GM19351 (cell line): Measurements from ENCODE around the gene GALNT2.
A peak's percentile ranks its signal among the peaks of the same experiment; 100 is the strongest.

Experiments used
- ATAC-seq: cut with Tn5 transposase; IDR thresholded peaks from one replicate; pipeline ENCODE4 v1.9.1; 2021; ENCODE audit warnings: mild to moderate bottlenecking, moderate library complexity; ENCODE audit not compliant: unreplicated experiment

Gene GALNT2

GRCh38 chr1:230141797-230142607, 75.0 kb downstream of the GALNT2 start:
- ATAC-seq, result no peak

DNA sequence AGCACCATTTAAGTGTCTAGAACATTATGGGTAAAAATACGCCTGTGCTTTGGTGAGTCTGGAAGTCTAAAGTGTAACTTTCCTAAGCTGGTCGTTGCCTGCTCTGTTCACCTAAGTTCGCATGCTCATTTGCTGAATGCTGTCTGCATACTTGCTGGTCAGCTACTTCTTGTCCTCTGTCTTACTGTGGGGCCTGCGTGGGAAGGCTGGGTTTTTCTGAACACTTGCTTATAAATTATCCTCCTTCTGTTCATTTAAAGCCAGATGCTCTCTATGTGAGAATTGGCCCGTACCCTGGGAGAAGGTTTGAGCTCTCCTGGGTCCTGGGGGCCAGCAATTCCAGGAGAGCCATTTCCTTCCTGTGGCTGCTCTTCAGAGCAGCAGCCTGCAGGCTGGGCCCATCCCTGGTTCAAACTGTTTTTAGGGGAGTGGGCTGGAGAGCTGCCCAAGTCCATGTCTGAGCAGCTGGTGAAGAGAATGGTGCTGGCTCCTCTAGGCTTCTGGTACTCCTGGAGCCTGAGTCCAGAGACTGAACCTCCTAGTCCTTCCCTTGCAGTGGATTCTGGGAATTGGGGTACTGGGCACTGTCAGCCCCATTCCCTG, 75.7 kb downstream of the GALNT2 start:
- ATAC-seq, result no peak

GRCh38 chr1:230143534-230143933, 76.5 kb downstream of the GALNT2 start:
- no peak for ATAC-seq

DNA sequence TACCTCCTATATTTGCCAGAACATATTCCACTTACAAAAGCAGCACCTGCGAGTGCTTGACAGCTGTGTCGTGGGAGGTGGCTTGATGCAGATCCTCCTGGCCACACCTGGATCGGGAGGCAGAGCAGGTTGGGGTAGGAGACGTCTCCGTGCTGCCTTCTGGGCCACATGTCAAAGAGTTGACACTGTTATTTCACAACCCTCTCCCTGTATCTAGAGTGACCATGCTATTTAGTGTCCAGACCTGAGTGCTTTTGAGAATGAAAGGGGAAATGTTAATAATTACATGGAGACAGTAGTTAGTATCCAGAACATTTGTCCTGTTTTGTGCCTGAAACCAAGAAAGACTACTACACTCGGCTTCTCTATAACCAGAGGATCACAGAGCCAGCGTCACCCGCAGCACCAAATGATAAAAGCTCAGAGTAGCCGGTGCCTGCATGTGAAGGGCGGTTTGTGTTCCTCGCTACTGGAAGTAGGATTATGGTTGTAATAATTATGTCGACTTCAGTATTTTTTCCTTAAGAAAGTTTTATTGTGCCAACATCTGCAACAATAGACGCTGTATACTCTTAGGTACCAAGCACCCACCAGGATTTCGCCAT, 77.1 kb downstream of the GALNT2 start:
- no peak for ATAC-seq

DNA sequence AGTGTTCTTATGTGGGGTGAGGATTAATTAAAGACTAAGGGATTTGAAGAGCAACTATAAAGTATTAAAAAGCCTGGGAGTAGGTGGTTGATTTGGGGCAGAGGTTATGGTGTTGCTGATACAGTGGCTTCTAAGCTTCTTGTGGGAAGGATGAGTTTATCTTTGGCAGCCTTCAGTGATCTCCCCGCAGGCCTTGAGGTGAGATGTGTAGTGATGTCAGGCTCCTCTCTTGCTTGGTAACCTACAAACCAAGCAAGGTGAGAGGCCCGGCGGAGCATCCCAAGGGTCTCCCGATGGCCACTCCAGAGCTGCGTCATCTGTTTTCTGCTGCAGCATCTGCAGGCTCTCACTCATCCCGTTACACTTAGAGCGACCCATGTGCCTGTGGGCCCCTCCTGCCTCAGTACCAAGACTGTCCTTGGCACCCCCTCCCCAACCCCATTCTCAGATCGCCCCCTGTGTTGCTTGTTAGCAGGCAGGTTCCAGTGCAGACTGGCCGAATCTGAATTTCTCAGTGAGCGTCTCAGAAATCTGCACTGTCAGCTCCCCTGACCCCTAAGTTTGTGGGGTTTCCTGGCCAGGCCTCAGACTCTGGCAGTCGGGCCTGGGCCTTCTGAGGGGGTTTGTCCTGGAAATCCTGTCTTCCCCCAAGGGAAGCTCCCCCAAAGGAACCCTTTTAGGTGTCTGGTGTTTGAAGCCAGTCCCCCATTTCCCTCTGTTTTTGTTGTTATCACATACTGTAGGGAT, 77.9 kb downstream of the GALNT2 start:
- no peak for ATAC-seq

GRCh38 chr1:230145505-230145899, 78.5 kb downstream of the GALNT2 start:
- ATAC-seq, result no peak

- ATAC-seq, result no peak
These were observed 79.0 kb downstream of the GALNT2 start for GRCh38 chr1:230145953-230146476.

DNA sequence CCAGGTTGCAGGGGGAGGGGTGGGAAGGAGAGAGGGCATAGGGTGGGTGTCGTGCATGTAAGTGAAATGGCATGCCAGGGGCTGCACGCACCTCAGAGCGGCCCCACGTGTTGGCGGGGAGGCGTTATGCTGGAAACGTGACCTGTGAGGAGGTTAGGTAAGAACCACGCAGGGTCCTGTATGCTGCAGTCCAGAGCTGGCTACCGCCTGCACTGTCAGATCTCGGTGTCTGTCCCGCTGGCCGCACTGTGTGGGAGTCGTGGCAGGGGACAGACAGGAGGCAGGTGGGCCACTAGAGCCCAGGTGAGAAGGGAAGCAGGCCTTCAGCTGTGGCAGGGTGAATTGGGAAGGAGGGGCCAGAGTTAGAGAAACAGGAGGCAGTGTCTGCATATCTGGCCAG, 79.7 kb downstream of the GALNT2 start:
- ATAC-seq, result no peak

- no peak for ATAC-seq
These were observed 80.5 kb downstream of the GALNT2 start for GRCh38 chr1:230147253-230148125.

DNA sequence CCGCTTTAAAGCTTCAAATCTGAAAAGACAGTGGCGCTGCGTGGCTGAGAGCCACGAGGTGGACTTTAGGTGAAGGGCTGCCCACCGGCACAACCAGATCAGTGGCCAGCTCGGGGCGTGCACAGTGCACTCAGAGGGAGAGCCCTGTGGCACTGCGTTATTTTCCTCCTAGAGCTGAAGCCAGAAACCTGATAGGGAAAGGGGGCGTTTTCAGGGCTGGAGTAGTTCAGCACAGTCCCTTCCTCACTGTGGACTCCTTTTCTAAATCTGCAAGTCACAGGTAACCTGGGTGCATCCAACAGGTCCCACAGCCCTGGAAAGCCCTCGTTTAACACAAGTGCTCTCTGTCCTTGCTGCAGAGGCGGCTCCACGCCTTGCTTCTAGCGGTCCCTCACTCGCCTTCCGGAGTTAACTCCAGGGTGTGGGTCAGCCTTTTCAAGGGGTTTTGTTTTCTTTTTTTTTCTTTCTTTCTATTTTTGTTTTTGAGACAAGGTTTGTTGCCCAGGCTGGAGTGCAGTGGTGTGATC, 81.2 kb downstream of the GALNT2 start:
- ATAC-seq, result no peak

DNA sequence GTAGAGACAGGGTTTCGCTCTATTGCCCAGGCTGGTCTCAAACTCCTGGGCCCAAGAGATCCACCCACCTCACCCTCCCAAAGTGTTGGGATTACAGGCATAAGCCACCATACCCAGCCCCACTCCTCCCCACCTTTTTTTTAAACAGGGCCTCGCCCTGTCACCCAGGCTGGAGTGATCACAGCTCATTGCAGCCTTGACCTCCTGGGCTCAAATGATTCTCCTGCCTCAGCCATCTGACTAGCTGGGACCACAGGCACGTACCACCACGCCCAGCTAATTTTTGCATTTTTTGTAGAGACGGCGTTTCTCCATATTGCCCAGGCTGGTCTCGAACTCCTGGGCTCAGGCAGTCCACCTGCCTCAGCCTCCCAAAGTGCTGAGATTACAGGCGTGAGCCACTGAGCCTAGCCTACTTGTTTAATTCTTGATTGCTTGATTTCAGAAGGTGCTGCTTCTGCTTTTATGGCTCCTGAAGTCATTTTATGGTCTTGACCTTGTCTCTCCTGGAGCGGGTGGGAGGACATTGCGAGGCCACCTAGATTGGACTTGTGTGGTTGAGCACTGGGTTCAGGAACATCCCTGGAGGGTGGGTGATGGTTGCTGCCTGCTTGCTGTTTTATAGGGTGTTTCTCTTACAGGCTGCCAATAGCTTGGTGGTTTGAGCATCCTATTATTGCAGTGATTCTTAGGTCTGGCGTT, 81.9 kb downstream of the GALNT2 start:
- ATAC-seq, result no peak

- peak; percentile 77 for ATAC-seq
These were observed 82.9 kb downstream of the GALNT2 start for GRCh38 chr1:230149751-230150584.

DNA sequence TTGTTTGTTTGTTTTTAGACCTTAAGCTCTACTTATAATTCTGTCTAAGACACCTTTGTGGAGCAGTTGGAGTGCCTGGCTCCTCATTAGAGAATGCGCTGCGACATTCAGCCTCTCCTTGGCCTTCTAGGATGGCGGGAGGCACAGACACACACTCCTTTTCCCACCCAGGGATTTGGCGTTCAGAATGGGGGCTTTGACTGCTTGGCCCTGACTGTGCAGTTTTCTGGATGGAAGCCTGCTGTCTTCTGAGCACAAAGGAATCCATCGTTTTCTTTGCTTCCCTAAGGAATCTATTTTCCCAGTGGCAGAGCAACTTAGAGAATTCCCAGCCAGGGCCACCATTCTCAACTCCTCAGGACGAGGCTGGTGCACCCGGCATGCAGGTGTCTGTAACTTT, 83.6 kb downstream of the GALNT2 start:
- ATAC-seq, result no peak

DNA sequence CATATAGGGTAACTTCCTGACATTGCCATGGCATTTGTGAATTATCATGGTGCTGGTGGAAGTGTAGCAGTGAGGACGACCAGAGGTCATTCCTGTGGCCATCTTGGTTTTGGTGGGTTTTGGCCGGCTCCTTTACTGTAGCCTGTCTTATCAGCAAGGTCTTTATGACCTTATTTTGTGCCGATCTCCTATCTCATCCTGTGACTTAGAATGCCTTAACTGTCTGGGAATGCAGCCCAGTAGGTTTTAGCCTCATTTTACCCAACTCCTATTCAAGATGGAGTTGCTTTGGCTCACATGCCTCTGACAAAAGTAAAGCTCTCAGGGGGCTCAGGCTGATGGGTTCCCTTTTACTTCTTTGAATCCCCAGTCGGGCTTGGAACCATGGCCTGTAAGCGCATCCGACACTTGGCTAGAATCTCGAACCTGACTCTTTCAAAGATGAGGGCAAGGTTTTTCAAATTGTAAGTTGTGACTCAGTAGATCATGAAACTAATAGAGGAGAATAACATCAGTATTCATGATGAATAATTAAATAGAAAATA, 85.0 kb downstream of the GALNT2 start:
- no peak for ATAC-seq

DNA sequence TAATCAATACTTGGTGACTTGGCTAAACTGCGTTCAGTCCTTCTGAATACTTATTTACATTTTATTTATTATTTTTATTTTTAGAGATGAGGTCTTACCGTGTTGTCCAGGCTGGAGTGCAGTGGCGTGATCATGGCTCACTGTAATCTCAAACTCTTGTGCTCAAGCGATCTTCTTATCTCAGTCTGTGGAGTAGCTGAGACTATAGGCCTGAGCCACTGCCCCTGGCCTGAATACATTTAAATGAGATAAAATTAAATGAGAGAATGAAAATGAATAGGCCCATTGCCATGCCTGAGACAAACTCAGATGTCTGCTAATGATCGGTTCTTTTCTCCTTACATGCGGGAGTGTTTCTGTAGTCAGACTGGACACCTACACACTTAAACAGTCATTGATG, 86.0 kb downstream of the GALNT2 start:
- no peak for ATAC-seq

GRCh38 chr1:230153641-230154296, 86.7 kb downstream of the GALNT2 start:
- ATAC-seq, result no peak

DNA sequence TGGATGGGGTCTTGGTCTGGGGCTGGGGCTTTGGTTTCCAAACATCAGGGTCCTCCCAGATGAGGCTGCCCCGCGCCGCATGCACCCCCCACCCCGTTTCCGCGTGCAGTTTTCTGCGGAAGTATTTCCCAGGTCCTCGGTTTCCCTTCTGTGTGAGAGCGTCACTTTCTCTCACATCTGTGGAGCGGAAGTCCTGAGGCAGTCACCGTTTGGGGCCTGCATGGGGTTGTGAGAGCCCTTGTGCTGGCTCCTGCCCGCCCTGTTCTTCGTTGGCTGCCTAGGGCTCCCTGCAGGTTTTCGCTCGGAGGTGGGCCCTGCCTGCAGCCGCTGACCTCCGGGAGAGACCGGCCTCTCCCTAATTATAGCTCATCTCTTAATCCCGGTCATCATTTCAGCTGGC, 88.0 kb downstream of the GALNT2 start:
- no peak for ATAC-seq

GRCh38 chr1:230156068-230156467, 89.0 kb downstream of the GALNT2 start:
- no peak for ATAC-seq
